Measurements from ENCODE around the gene KIRREL1.

DNA sequence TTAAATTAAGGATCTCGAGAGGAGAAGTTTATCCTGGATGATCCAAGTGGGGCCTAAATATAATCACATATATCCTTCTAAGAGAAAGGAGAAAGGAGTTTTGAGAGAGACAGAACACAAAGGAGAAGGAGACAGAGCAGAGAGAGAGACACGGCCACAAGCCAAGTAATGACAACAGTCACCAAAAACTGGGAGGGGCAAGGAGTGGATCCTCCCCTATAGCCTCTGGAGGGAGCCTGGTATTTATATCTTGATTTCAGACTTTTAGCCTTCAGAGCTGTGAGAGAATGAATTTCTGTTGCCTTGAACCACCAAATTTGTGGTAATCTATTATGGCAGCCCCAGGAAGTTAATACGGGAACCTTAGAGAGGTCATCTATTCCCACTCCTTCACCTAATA, 137.8 kb downstream of the KIRREL1 start:
- TF ChIP-seq CTCF (conservative IDR thresholded peaks at IDR 0.05 in 1 of 2, IDR thresholded peaks at IDR 0.05 in 1 of 2; ENCODE audit: low read depth in 1 of 2, low read length in 2 of 2) (no peak), EZH2 (IDR thresholded peaks at IDR 0.05; ENCODE audit: low read length, missing control alignments) (no peak)

Measured in fibroblast of lung (primary cell).